DMS114 treated with DMSO at 0.1 percent for 48 hours (cell line): Measurements from ENCODE around the gene GPR149.
A peak's percentile ranks its signal among the peaks of the same experiment; 100 is the strongest.

Source experiments
- DNase-seq: peaks from one replicate; lab custom pipeline; 2025; ENCODE audit not compliant: unreplicated experiment; lab: John Stamatoyannopoulos, UW

Gene GPR149

GRCh38 chr3:154345422-154346122, 84.4 kb downstream of the GPR149 start:
- no peak for DNase-seq

GRCh38 chr3:154338570-154338969, 91.4 kb downstream of the GPR149 start:
- no peak for DNase-seq

- DNase-seq = no peak
Measured at GRCh38 chr3:154338008-154338407, 92.0 kb downstream of the GPR149 start.

GRCh38 chr3:154334973-154335420, 95.0 kb downstream of the GPR149 start:
- peak; percentile 52 for DNase-seq

GRCh38 chr3:154327871-154328270, 102.1 kb downstream of the GPR149 start:
- no peak for DNase-seq

GRCh38 chr3:154324919-154325318, 105.1 kb downstream of the GPR149 start:
- no peak for DNase-seq

GRCh38 chr3:154323891-154324738, 105.9 kb downstream of the GPR149 start, which contains the start of gene DHX36:
Gene DHX36, minus strand, starts transcription at chr3:154324487. Its CDS starts 71 bp downstream, at chr3:154324416.
- DNase-seq = peak; percentile 76

- no peak for DNase-seq
Measured at GRCh38 chr3:154316974-154317767, 112.8 kb downstream of the GPR149 start.

GRCh38 chr3:154314152-154314551, 115.8 kb downstream of the GPR149 start:
- no peak for DNase-seq

- DNase-seq = no peak
Measured at GRCh38 chr3:154310840-154311239, 119.2 kb downstream of the GPR149 start.

GRCh38 chr3:154307363-154307762, 122.6 kb downstream of the GPR149 start:
- DNase-seq = no peak

GRCh38 chr3:154304936-154305335, 125.1 kb downstream of the GPR149 start:
- no peak for DNase-seq

- no peak for DNase-seq
Measured at GRCh38 chr3:154304116-154304786, 125.7 kb downstream of the GPR149 start.

- no peak for DNase-seq
Measured at GRCh38 chr3:154301561-154301960, 128.4 kb downstream of the GPR149 start.

GRCh38 chr3:154294016-154294415, 136.0 kb downstream of the GPR149 start:
- DNase-seq = no peak

GRCh38 chr3:154290187-154290586, 139.8 kb downstream of the GPR149 start:
- DNase-seq = no peak
